Measurements from ENCODE around the gene DHRS7. TPM values are rescaled to one million over a fixed set of nuclear protein-coding genes. Genes with fewer than 3 reads are reported as not detected.
"Not testable (repeated sequence)": the region's sequence is repeated elsewhere in the genome, so short reads cannot be mapped to it uniquely, and the experiment has no call there.

DHRS7 gene
- total and polyA plus RNA-seq, 2 experiments from 2014 or later, result 55.0 to 88.9 TPM

GRCh38 chr14:60102389-60102788, 62.8 kb downstream of the DHRS7 start:
- Histone ChIP-seq H4K20me1 (ENCODE audit: insufficient read depth) (no peaks in the 10 kb centered on the region), H3K36me3 (ENCODE audit: low read depth) (no peaks in the 10 kb centered on the region), H3F3A (ENCODE audit: insufficient read depth) (peaks cover 20% of the 10 kb centered on the region), H3K9me3 (ENCODE audit: low read depth) (no peaks in the 10 kb centered on the region), H3K9me2 (ENCODE audit: insufficient read depth) (no peaks in the 10 kb centered on the region), H3K79me2 (ENCODE audit: insufficient read depth) (peaks cover 100% of the 10 kb centered on the region), H3K4me1 (ENCODE audit: insufficient read depth) (peaks cover 17% of the 10 kb centered on the region), H2AFZ (peak overlapping the region; percentile 13; the same call in 1 of the 2 replicates), H3K27me3 (replicated peaks; ENCODE audit: insufficient read depth) (no peaks in the 10 kb centered on the region), H3K4me3 (peak overlapping the region; percentile 42; the same call in 1 of the 2 replicates), H3K27ac (peak overlapping the region; percentile 76), H3K4me2 (ENCODE audit: unreplicated experiment) (peak overlapping the region; percentile 67), H3K9ac (peak overlapping the region; percentile 69)
- in situ Hi-C loops (cut with MboI), result no loop called here
- TF ChIP-seq EZH2phosphoT487 (IDR thresholded peaks at IDR 0.05; ENCODE audit: insufficient read depth, low read depth), result no peak
- TF ChIP-seq EZH2 (IDR thresholded peaks at IDR 0.05; ENCODE audit: insufficient read depth, poor library complexity, severe bottlenecking), result no peak
- DNase-seq, result peak; percentile 95
- 4 to 9% methylated on average over 2 of the region's 2 CpGs for WGBS, 2 experiments (ENCODE audit: low coverage in 1 of 2, low lambda C conversion rate in 2 of 2, missing lambda C conversion rate in 2 of 2)

- in situ Hi-C loops (cut with MboI), result no loop called here
- DNase-seq, result peak; percentile 42
- peak overlapping the region; percentile 67 for H3K4me2 ChIP-seq (ENCODE audit: unreplicated experiment)
- TF ChIP-seq EZH2 (IDR thresholded peaks at IDR 0.05; ENCODE audit: insufficient read depth, poor library complexity, severe bottlenecking) (no peak), EZH2phosphoT487 (IDR thresholded peaks at IDR 0.05; ENCODE audit: insufficient read depth, low read depth) (no peak)
- 0 out of 2 replicates have a peak overlapping the region, but pooled peaks have one; percentile 42 for H3K4me3 ChIP-seq
- peaks cover 100% of the 10 kb centered on the region for H3K79me2 ChIP-seq (ENCODE audit: insufficient read depth)
- peaks cover 18% of the 10 kb centered on the region for H3K4me1 ChIP-seq (ENCODE audit: insufficient read depth)
- no peaks in the 10 kb centered on the region for H3K9me3 ChIP-seq (ENCODE audit: low read depth)
- 28 to 43% methylated on average over 1 of the region's 1 CpG for WGBS, 2 experiments (ENCODE audit: low coverage in 1 of 2, low lambda C conversion rate in 2 of 2, missing lambda C conversion rate in 2 of 2)
- H3K9me2 ChIP-seq (ENCODE audit: insufficient read depth), result no peaks in the 10 kb centered on the region
- H2AFZ ChIP-seq, result no peak overlapping the region
- no peaks in the 10 kb centered on the region for H4K20me1 ChIP-seq (ENCODE audit: insufficient read depth)
- peak overlapping the region; percentile 76 for H3K27ac ChIP-seq
- H3F3A ChIP-seq (ENCODE audit: insufficient read depth), result peaks cover 20% of the 10 kb centered on the region
- peak overlapping the region; percentile 69 for H3K9ac ChIP-seq
- H3K36me3 ChIP-seq (ENCODE audit: low read depth), result no peaks in the 10 kb centered on the region
- H3K27me3 ChIP-seq (replicated peaks; ENCODE audit: insufficient read depth), result no peaks in the 10 kb centered on the region
Observed at GRCh38 chr14:60101786-60102185, 63.4 kb downstream of the DHRS7 start.

GRCh38 chr14:60099855-60100254, 65.3 kb downstream of the DHRS7 start:
- H3K79me2 ChIP-seq (ENCODE audit: insufficient read depth), result peaks cover 100% of the 10 kb centered on the region
- H3K9ac ChIP-seq; in situ Hi-C loops (cut with MboI); H3K4me3 ChIP-seq; H3K27ac ChIP-seq; H4K20me1 ChIP-seq (ENCODE audit: insufficient read depth); DNase-seq; H2AFZ ChIP-seq; H3K36me3 ChIP-seq (ENCODE audit: low read depth); H3K9me3 ChIP-seq (ENCODE audit: low read depth); H3K9me2 ChIP-seq (ENCODE audit: insufficient read depth); H3K27me3 ChIP-seq (replicated peaks; ENCODE audit: insufficient read depth); H3K4me2 ChIP-seq (ENCODE audit: unreplicated experiment): not testable (repeated sequence)
- 96 to 97% methylated on average over 7 of the region's 7 CpGs for WGBS, 2 experiments (ENCODE audit: low coverage in 1 of 2, low lambda C conversion rate in 2 of 2, missing lambda C conversion rate in 2 of 2)
- H3F3A ChIP-seq (ENCODE audit: insufficient read depth), result peaks cover 20% of the 10 kb centered on the region
- peaks cover 38% of the 10 kb centered on the region for H3K4me1 ChIP-seq (ENCODE audit: insufficient read depth)

- no peaks in the 10 kb centered on the region for H3K9me2 ChIP-seq (ENCODE audit: insufficient read depth)
- 96 to 99% methylated on average over 6 of the region's 6 CpGs for WGBS, 2 experiments (ENCODE audit: low coverage in 1 of 2, low lambda C conversion rate in 2 of 2, missing lambda C conversion rate in 2 of 2)
- H2AFZ ChIP-seq, result no peak overlapping the region
- DNase-seq, result no peak
- H3K27me3 ChIP-seq (replicated peaks; ENCODE audit: insufficient read depth), result no peaks in the 10 kb centered on the region
- no peak overlapping the region for H3K9ac ChIP-seq
- TF ChIP-seq EZH2phosphoT487 (IDR thresholded peaks at IDR 0.05; ENCODE audit: insufficient read depth, low read depth) (no peak), EZH2 (IDR thresholded peaks at IDR 0.05; ENCODE audit: insufficient read depth, poor library complexity, severe bottlenecking) (no peak)
- in situ Hi-C loops (cut with MboI), result no loop called here
- no peak overlapping the region for H3K4me3 ChIP-seq
- H4K20me1 ChIP-seq (ENCODE audit: insufficient read depth), result no peaks in the 10 kb centered on the region
- no peaks in the 10 kb centered on the region for H3K36me3 ChIP-seq (ENCODE audit: low read depth)
- peaks cover 30% of the 10 kb centered on the region for H3F3A ChIP-seq (ENCODE audit: insufficient read depth)
- peaks cover 47% of the 10 kb centered on the region for H3K4me1 ChIP-seq (ENCODE audit: insufficient read depth)
- no peak overlapping the region for H3K4me2 ChIP-seq (ENCODE audit: unreplicated experiment)
- H3K9me3 ChIP-seq (ENCODE audit: low read depth), result no peaks in the 10 kb centered on the region
- H3K79me2 ChIP-seq (ENCODE audit: insufficient read depth), result peaks cover 100% of the 10 kb centered on the region
- H3K27ac ChIP-seq, result no peak overlapping the region
Observed at GRCh38 chr14:60097974-60098373, 67.2 kb downstream of the DHRS7 start.
